CD4-positive, alpha-beta T cell (primary cell): ENCODE data around the gene CSDE1. TPM values are rescaled to one million over a fixed set of nuclear protein-coding genes. Genes with fewer than 3 reads are reported as not detected.

Experiments used
- ATAC-seq: fragments of 200-7000 bp; cut with Tn5 transposase; one replicate; pipeline ENCODE4 v1.10.0; 2022; ENCODE audit warnings: mild to moderate bottlenecking; ENCODE audit not compliant: poor library complexity
- CTCF ChIA-PET: fragments of 350-600 bp; sonication (Branson Sonifier 250); formaldehyde crosslinking; loops from one replicate; lab custom pipeline; 2021; ENCODE audit warnings: antibody characterized with exemption, inconsistent platforms; lab: Charles Lee
- POLR2A ChIA-PET: fragments of 350-600 bp; sonication (Branson Sonifier 250); formaldehyde crosslinking; loops from one replicate; lab custom pipeline; 2021; ENCODE audit warnings: antibody characterized with exemption, inconsistent platforms; lab: Charles Lee
- DNase-seq, 14 experiments: peaks; one replicate each; pipeline ENCODE4 v3.0.0-alpha.2; 2013 to 2020; ENCODE audit warnings: mixed read lengths in 2 of 14
- H3K27ac ChIP-seq, 2 donors: one replicate each; pipeline versions ENCODE4 v1.5.1 to v1.7.0; 2013; ENCODE audit warnings: low read length in 2 of 2, low read depth in 1 of 2, mild to moderate bottlenecking in 1 of 2
- H3K27me3 ChIP-seq, 2 experiments: 1 replicate in 1 of 2; 2 replicates in 1 of 2; pipeline versions ENCODE4 v1.6.1 to v1.7.0; 2013; ENCODE audit warnings: low read length in 2 of 2, control low read depth in 1 of 2, mild to moderate bottlenecking in 1 of 2, moderate library complexity in 1 of 2; ENCODE audit not compliant: insufficient read depth in 2 of 2, control insufficient read depth in 1 of 2
- H3K36me3 ChIP-seq: one replicate; pipeline ENCODE4 v1.6.1; 2013; ENCODE audit warnings: low read length, control low read depth; ENCODE audit not compliant: insufficient read depth
- H3K4me1 ChIP-seq: one replicate; pipeline ENCODE4 v1.6.1; 2013; ENCODE audit warnings: low read length, control low read depth; ENCODE audit not compliant: insufficient read depth
- H3K4me3 ChIP-seq: one replicate; pipeline ENCODE4 v1.5.1; 2013; ENCODE audit warnings: mild to moderate bottlenecking, low read length, moderate library complexity
- H3K9me3 ChIP-seq, 2 experiments: 1 replicate in 1 of 2; 2 replicates in 1 of 2; pipeline versions ENCODE4 v1.6.1 to v1.7.0; 2013; ENCODE audit warnings: low read length in 2 of 2, mild to moderate bottlenecking in 2 of 2, control low read depth in 1 of 2, moderate library complexity in 1 of 2; ENCODE audit not compliant: control insufficient read depth in 1 of 2, insufficient read depth in 1 of 2
- H3K27ac Mint-ChIP-seq: one replicate; pipeline ENCODE4 v1.8.0; 2020; ENCODE audit warnings: mixed read lengths
- H3K27me3 Mint-ChIP-seq: one replicate; pipeline ENCODE4 v1.8.0; 2021; ENCODE audit warnings: mixed read lengths
- H3K36me3 Mint-ChIP-seq: one replicate; pipeline ENCODE4 v1.8.0; 2021; ENCODE audit warnings: low read depth, mixed read lengths
- H3K4me1 Mint-ChIP-seq: one replicate; pipeline ENCODE4 v1.8.0; 2021; ENCODE audit warnings: low read depth, mixed read lengths
- H3K4me3 Mint-ChIP-seq: one replicate; pipeline ENCODE4 v1.8.0; 2020; ENCODE audit warnings: mild to moderate bottlenecking, mixed read lengths
- H3K9me3 Mint-ChIP-seq: one replicate; pipeline ENCODE4 v1.8.0; 2020; ENCODE audit warnings: mixed read lengths
- intact Hi-C, 2 experiments: fragments of 100-400 bp; cut with DNase I in 1 of 2; cut with micrococcal nuclease in 1 of 2; formaldehyde crosslinking; loops; one replicate each; pipeline versions ENCODE4 v1.15.1 to v1.9.0; 2023 to 2025; cut with DNase I, micrococcal nuclease
- total RNA-seq, 174 experiments: library from RNA in 2 of 174; stranded (reverse) in 2 of 174; gene quantifications; one replicate each; pipeline ENCODE4 v1.2.3 and lab custom pipeline; 2021 to 2026
- TF ChIP-seq, protein P1 (sequence below): fragments of 200-600 bp; IDR thresholded peaks from one replicate; pipeline ENCODE4 v1.8.0; 2022; ENCODE audit warnings: antibody characterized with exemption, mild to moderate bottlenecking

CSDE1 gene
- total RNA-seq, 2 experiments from 2014 or later = 725 to 731 TPM

DNA sequence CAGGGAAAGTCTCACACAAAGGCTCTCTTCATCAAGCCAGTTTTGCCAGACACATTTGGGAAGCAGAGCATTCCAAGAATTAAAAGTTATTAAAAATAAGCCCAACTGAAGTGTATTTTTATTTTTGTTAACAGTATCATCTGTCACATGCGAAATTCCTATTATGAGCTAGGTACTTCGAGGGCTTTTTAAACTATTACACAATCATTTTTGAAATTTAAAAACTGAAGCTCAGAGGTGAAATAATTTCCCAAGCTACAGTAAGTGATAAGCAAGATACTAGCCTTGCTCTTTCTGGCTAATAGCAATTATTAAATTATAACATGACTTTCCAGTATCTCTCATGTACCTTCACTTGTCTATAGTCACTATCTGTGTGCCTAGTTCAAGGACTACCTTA, 29.2 kb downstream of the CSDE1 start:
- DNase-seq (no peak), ATAC-seq (no peak)
- Histone ChIP-seq H3K27ac (no peak overlapping the region), H3K27me3 (no peaks in the 10 kb centered on the region), H3K4me3 (no peak overlapping the region), H3K9me3 (no peaks in the 10 kb centered on the region), H3K36me3 (peaks cover 100% of the 10 kb centered on the region), H3K4me1 (no peaks in the 10 kb centered on the region)
- TF ChIP-seq, protein P1, sequence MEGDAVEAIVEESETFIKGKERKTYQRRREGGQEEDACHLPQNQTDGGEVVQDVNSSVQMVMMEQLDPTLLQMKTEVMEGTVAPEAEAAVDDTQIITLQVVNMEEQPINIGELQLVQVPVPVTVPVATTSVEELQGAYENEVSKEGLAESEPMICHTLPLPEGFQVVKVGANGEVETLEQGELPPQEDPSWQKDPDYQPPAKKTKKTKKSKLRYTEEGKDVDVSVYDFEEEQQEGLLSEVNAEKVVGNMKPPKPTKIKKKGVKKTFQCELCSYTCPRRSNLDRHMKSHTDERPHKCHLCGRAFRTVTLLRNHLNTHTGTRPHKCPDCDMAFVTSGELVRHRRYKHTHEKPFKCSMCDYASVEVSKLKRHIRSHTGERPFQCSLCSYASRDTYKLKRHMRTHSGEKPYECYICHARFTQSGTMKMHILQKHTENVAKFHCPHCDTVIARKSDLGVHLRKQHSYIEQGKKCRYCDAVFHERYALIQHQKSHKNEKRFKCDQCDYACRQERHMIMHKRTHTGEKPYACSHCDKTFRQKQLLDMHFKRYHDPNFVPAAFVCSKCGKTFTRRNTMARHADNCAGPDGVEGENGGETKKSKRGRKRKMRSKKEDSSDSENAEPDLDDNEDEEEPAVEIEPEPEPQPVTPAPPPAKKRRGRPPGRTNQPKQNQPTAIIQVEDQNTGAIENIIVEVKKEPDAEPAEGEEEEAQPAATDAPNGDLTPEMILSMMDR = no peak
- Mint-ChIP-seq H3K4me1 (peaks cover 9% of the 10 kb centered on the region), H3K4me3 (no peak overlapping the region), H3K9me3 (no peaks in the 10 kb centered on the region), H3K36me3 (peaks cover 99% of the 10 kb centered on the region), H3K27me3 (no peaks in the 10 kb centered on the region), H3K27ac (no peak overlapping the region)
- intact Hi-C loops = no loop called here
- POLR2A ChIA-PET = no interaction called here
- CTCF ChIA-PET = no interaction called here

DNA sequence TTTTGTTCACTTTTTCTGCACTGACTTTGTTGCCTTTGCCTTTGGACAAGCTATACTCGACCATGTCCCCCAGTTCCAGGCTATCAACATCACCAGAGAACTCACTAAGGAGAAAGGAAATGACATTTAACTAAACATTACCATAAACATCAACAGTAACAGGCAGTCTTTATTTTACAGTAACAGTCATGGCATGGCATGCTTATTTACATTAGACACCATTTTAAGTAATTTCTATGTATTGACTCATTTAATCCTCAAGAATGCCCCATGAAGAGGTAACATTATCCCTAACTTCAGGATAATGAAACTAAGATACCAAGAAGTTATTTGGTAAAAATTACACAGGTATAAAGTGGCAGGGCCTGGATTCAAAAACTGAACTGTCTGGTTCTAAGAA, 32.6 kb downstream of the CSDE1 start:
- Histone ChIP-seq H3K4me3 (no peak overlapping the region), H3K9me3 (no peaks in the 10 kb centered on the region), H3K36me3 (peaks cover 100% of the 10 kb centered on the region), H3K4me1 (no peaks in the 10 kb centered on the region), H3K27ac (no peak overlapping the region), H3K27me3 (no peaks in the 10 kb centered on the region)
- H3K36me3 Mint-ChIP-seq = peaks cover 99% of the 10 kb centered on the region
- POLR2A ChIA-PET = no interaction called here
- DNase-seq (no peak), ATAC-seq (no peak)
- intact Hi-C loops = no loop called here
- no peak overlapping the region for H3K4me3 Mint-ChIP-seq
- no peaks in the 10 kb centered on the region for H3K27me3 Mint-ChIP-seq
- no peak overlapping the region for H3K27ac Mint-ChIP-seq
- TF ChIP-seq, protein P1 = no peak
- CTCF ChIA-PET = no interaction called here
- H3K9me3 Mint-ChIP-seq = no peaks in the 10 kb centered on the region
- no peaks in the 10 kb centered on the region for H3K4me1 Mint-ChIP-seq

DNA sequence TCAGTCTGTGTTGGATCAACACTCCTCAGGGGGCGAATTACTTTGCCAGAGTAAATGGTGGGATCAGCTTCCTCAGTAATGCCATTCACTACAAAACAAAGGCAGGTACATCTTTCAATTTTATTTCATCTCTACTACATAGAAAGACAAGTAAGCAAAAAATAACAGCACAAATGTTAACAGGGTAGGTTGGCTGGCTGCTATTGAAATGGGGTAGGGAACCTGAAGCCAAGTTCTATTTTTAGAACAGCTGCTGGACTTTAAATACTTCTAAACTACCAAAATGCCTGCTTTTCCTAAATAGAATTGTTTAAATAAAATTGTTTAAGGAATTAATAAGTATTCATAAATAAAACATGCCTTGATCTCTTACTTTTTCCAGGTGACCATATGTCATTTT, 33.9 kb downstream of the CSDE1 start:
- Mint-ChIP-seq H3K27ac (peak overlapping the region; percentile 28), H3K36me3 (peaks cover 99% of the 10 kb centered on the region), H3K4me1 (no peaks in the 10 kb centered on the region), H3K27me3 (no peaks in the 10 kb centered on the region), H3K4me3 (no peak overlapping the region), H3K9me3 (no peaks in the 10 kb centered on the region)
- no peak overlapping the region for H3K27ac ChIP-seq
- H3K27me3 ChIP-seq = no peaks in the 10 kb centered on the region
- ATAC-seq (no peak), DNase-seq (no peak)
- ChIA-PET POLR2A (no interaction called here), CTCF (no interaction called here)
- no peaks in the 10 kb centered on the region for H3K4me1 ChIP-seq
- intact Hi-C loops = no loop called here
- peaks cover 100% of the 10 kb centered on the region for H3K36me3 ChIP-seq
- no peaks in the 10 kb centered on the region for H3K9me3 ChIP-seq
- H3K4me3 ChIP-seq = no peak overlapping the region
- TF ChIP-seq, protein P1 = no peak
